ENCODE measurements around the gene LUZP1.

Gene LUZP1

DNA sequence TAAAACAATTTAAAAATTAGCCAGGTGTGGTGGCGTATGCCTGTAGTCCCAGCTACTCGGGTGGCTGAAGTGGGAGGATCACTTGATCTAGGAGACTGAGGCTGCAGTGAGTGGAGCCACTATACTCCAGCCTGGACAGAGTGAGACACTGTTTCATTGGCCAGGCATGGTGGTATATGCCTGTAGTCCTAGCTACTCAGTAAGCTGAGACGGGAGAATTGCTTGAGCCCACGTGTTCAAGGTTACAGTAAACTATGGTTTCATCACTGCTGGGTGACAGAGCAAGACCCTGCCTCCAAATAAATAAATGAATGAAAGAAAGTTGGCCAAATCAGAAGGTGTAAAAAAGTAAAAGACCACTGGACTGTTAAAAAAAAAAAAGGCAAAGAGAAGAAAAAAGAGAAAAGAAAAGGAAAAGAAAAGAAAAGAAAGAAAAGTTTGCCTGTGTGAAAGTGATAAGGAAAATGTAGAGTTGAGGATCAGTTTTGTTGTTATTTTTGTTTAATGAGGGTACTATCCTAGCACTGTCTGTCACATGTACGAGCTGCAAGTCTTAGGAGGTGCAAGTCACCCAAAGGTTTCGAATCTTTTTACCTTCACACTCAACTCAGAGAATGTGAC, 52.3 kb downstream of the LUZP1 start:
- Histone ChIP-seq H3K27me3 (ENCODE audit: control insufficient read depth, insufficient read depth, low read length) (no peaks in the 10 kb centered on the region), H3K4me3 (ENCODE audit: low read depth, low read length) (no peak overlapping the region), H3K9me3 (ENCODE audit: control insufficient read depth, insufficient read depth, low read depth, low read length) (no peaks in the 10 kb centered on the region), H3K27ac (ENCODE audit: low read depth, low read length) (no peak overlapping the region), H3K4me1 (ENCODE audit: control insufficient read depth, insufficient read depth, low read length) (peaks cover 14% of the 10 kb centered on the region), H3K9ac (ENCODE audit: low read length) (no peak overlapping the region), H3K36me3 (ENCODE audit: control insufficient read depth, insufficient read depth, low read length) (no peaks in the 10 kb centered on the region)

GRCh38 chr1:23114424-23115079, 54.1 kb downstream of the LUZP1 start:
- Histone ChIP-seq H3K4me1 (ENCODE audit: control insufficient read depth, insufficient read depth, low read length) (peaks cover 14% of the 10 kb centered on the region), H3K4me3 (ENCODE audit: low read depth, low read length) (no peak overlapping the region), H3K9me3 (ENCODE audit: control insufficient read depth, insufficient read depth, low read depth, low read length) (no peaks in the 10 kb centered on the region), H3K9ac (ENCODE audit: low read length) (no peak overlapping the region), H3K27ac (ENCODE audit: low read depth, low read length) (no peak overlapping the region), H3K27me3 (ENCODE audit: control insufficient read depth, insufficient read depth, low read length) (no peaks in the 10 kb centered on the region), H3K36me3 (ENCODE audit: control insufficient read depth, insufficient read depth, low read length) (no peaks in the 10 kb centered on the region)

DNA sequence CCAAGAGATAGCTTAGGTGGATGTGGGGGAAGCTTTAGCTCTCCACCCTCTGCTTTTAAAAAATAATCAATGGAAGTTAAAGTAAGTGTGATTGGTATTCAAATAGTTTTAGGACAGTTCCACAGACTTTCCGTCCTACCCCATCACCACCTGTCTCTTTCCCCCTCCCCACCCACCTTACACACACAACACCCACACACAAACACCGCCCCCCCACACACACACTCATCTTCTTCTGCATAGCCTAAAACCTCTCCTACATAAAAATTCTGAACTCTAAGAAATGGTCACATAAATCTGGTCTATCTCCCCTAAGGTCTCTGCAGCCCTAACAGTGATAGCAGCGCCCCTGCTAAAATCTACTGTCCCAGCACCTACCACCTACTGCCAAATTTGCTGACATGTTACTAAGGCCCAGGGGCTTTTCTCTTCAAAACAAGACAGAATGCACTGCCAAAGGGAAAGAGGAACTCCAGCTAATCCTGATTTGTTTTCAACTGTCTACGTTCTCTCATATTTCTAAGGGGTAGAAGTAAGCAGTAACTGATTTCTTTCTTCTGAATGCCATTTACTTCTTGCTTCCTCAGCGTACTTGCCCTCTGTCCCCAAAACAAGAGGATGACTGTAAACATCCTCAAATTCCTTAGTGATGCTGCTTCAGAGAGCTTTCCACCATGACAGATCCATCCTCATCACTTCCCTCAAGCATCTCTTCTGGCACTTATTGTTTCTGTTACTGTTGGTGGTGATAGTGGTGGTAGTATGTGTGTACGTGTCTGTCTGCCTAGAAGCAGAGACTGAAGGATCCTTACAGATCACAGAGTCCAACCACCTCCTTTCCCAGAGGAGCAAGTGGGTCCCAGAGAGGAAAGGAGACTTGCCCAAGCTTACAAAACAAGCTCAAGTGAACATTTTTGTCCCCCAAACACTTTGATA, 56.8 kb downstream of the LUZP1 start:
- Histone ChIP-seq H3K9ac (ENCODE audit: low read length) (no peak overlapping the region), H3K27ac (ENCODE audit: low read depth, low read length) (no peak overlapping the region), H3K4me1 (ENCODE audit: control insufficient read depth, insufficient read depth, low read length) (peaks cover 14% of the 10 kb centered on the region), H3K9me3 (ENCODE audit: control insufficient read depth, insufficient read depth, low read depth, low read length) (no peaks in the 10 kb centered on the region), H3K36me3 (ENCODE audit: control insufficient read depth, insufficient read depth, low read length) (peaks cover 19% of the 10 kb centered on the region), H3K27me3 (ENCODE audit: control insufficient read depth, insufficient read depth, low read length) (no peaks in the 10 kb centered on the region), H3K4me3 (ENCODE audit: low read depth, low read length) (no peak overlapping the region)

GRCh38 chr1:23110391-23110790, 58.3 kb downstream of the LUZP1 start:
- Histone ChIP-seq H3K27ac (ENCODE audit: low read depth, low read length) (no peak overlapping the region), H3K36me3 (ENCODE audit: control insufficient read depth, insufficient read depth, low read length) (peaks cover 29% of the 10 kb centered on the region), H3K4me1 (ENCODE audit: control insufficient read depth, insufficient read depth, low read length) (peaks cover 14% of the 10 kb centered on the region), H3K9ac (ENCODE audit: low read length) (no peak overlapping the region), H3K4me3 (ENCODE audit: low read depth, low read length) (no peak overlapping the region), H3K27me3 (ENCODE audit: control insufficient read depth, insufficient read depth, low read length) (no peaks in the 10 kb centered on the region), H3K9me3 (ENCODE audit: control insufficient read depth, insufficient read depth, low read depth, low read length) (no peaks in the 10 kb centered on the region)

DNA sequence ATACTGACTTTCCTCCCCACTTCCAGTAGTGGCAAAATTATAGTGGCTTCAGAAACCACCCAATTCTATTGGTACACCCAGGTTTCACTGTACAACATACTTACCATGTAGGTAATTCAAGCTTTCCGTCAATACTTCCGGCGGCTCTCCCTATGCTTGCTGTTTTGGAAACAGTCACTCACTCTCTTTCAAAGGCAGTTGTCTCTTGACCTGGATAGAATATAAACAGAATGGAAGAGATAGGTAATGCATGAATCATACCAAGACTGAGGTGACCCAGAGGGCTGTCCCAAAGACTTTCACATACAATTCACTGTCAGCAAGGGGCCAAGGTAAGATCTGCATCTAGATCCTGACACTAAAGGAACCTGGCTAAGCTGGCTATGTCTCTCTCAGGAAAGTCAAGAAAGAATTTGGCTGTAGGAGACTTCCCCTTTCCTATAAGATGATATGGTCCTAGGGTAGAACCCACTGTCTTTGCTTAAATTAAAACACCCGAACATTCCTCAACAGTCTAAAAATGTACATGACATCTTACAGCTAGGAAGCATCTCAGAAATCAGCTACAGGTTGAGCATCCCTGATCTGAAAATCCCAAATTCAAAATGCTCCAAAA, 59.6 kb downstream of the LUZP1 start:
- Histone ChIP-seq H3K4me1 (ENCODE audit: control insufficient read depth, insufficient read depth, low read length) (peaks cover 10% of the 10 kb centered on the region), H3K27me3 (ENCODE audit: control insufficient read depth, insufficient read depth, low read length) (no peaks in the 10 kb centered on the region), H3K4me3 (ENCODE audit: low read depth, low read length) (no peak overlapping the region), H3K36me3 (ENCODE audit: control insufficient read depth, insufficient read depth, low read length) (peaks cover 34% of the 10 kb centered on the region), H3K27ac (ENCODE audit: low read depth, low read length) (no peak overlapping the region), H3K9me3 (ENCODE audit: control insufficient read depth, insufficient read depth, low read depth, low read length) (no peaks in the 10 kb centered on the region), H3K9ac (ENCODE audit: low read length) (no peak overlapping the region)

GRCh38 chr1:23103001-23103889, 65.4 kb downstream of the LUZP1 start:
- Histone ChIP-seq H3K4me3 (ENCODE audit: low read depth, low read length) (no peak overlapping the region), H3K27ac (ENCODE audit: low read depth, low read length) (no peak overlapping the region), H3K9ac (ENCODE audit: low read length) (no peak overlapping the region), H3K27me3 (ENCODE audit: control insufficient read depth, insufficient read depth, low read length) (no peaks in the 10 kb centered on the region), H3K9me3 (ENCODE audit: control insufficient read depth, insufficient read depth, low read depth, low read length) (no peaks in the 10 kb centered on the region), H3K36me3 (ENCODE audit: control insufficient read depth, insufficient read depth, low read length) (peaks cover 23% of the 10 kb centered on the region), H3K4me1 (ENCODE audit: control insufficient read depth, insufficient read depth, low read length) (peaks cover 29% of the 10 kb centered on the region)

DNA sequence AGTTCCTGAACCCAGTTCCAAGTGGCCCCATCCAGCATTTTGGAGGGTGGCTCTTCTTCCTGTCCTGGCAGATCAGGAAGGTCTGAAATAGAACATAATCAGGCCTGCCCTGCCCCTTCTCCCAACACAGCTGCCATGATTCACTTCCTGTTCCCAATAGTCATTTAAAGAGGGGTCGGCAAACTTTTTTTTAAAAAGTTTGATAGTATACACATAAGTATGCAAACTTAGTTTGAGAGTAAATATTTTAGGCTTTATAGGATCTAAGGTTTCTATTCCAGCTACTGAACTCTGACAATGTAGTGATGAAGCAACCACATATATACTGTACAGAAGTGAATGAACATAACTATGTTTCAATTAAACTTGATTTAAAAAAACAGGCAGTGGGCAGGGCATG, 66.4 kb downstream of the LUZP1 start:
- Histone ChIP-seq H3K9me3 (ENCODE audit: control insufficient read depth, insufficient read depth, low read depth, low read length) (no peaks in the 10 kb centered on the region), H3K27me3 (ENCODE audit: control insufficient read depth, insufficient read depth, low read length) (no peaks in the 10 kb centered on the region), H3K27ac (ENCODE audit: low read depth, low read length) (no peak overlapping the region), H3K4me1 (ENCODE audit: control insufficient read depth, insufficient read depth, low read length) (peaks cover 29% of the 10 kb centered on the region), H3K36me3 (ENCODE audit: control insufficient read depth, insufficient read depth, low read length) (peaks cover 15% of the 10 kb centered on the region; the same call in 1 of the 2 replicates), H3K9ac (ENCODE audit: low read length) (no peak overlapping the region), H3K4me3 (ENCODE audit: low read depth, low read length) (no peak overlapping the region)

DNA sequence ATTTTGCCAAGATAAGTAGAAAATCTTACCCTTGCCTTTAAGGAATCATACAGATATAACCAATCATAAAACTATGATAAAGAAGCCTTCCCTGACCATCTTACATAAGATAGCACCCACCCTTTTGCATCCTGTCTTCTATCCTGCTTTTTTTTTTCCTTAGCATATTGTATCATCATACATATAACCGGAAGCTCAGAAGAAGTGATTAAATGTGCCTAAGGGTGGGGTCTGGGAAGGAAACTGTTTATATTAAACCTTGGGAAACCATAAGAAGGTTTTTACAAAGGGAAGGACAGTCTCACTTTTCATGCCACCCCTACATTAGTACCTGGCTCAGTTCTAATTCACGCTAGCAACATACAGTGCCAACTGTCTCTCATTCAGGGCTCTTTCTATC, 66.8 kb downstream of the LUZP1 start:
- H3K27ac ChIP-seq (ENCODE audit: low read depth, low read length), result no peak overlapping the region
- H3K9ac ChIP-seq (ENCODE audit: low read length), result no peak overlapping the region
- H3K4me3 ChIP-seq (ENCODE audit: low read depth, low read length), result no peak overlapping the region
- peaks cover 29% of the 10 kb centered on the region for H3K4me1 ChIP-seq (ENCODE audit: control insufficient read depth, insufficient read depth, low read length)
- H3K9me3 ChIP-seq (ENCODE audit: control insufficient read depth, insufficient read depth, low read depth, low read length), result no peaks in the 10 kb centered on the region
- H3K27me3 ChIP-seq (ENCODE audit: control insufficient read depth, insufficient read depth, low read length), result no peaks in the 10 kb centered on the region
- peaks cover 15% of the 10 kb centered on the region; the same call in 1 of the 2 replicates for H3K36me3 ChIP-seq (ENCODE audit: control insufficient read depth, insufficient read depth, low read length)

- H3K36me3 ChIP-seq (ENCODE audit: control insufficient read depth, insufficient read depth, low read length), result peaks cover 9% of the 10 kb centered on the region; the same call in 1 of the 2 replicates
- no peaks in the 10 kb centered on the region for H3K27me3 ChIP-seq (ENCODE audit: control insufficient read depth, insufficient read depth, low read length)
- H3K9me3 ChIP-seq (ENCODE audit: control insufficient read depth, insufficient read depth, low read depth, low read length), result no peaks in the 10 kb centered on the region
- no peak overlapping the region for H3K9ac ChIP-seq (ENCODE audit: low read length)
- H3K4me3 ChIP-seq (ENCODE audit: low read depth, low read length), result no peak overlapping the region
- no peak overlapping the region for H3K27ac ChIP-seq (ENCODE audit: low read depth, low read length)
- H3K4me1 ChIP-seq (ENCODE audit: control insufficient read depth, insufficient read depth, low read length), result peaks cover 29% of the 10 kb centered on the region
Measured at GRCh38 chr1:23101101-23101827, 67.4 kb downstream of the LUZP1 start.

All from HUES6 (cell line).